CD4-positive, CD25-positive, alpha-beta regulatory T cell (primary cell): ENCODE data around the gene CLIP2. TPM values are rescaled to one million over a fixed set of nuclear protein-coding genes. Genes with fewer than 3 reads are reported as not detected.

ENCODE experiments used
- ATAC-seq, 2 donors: fragments of 150-1000 bp; cut with Tn5 transposase; one replicate each; pipeline ENCODE4 v1.10.0; 2021; ENCODE audit warnings: low read depth in 2 of 2, moderate number of reproducible peaks in 2 of 2, moderate library complexity in 1 of 2
- DNase-seq, 3 donors: peaks; one replicate each; pipeline versions ENCODE4 v3.0.0 to v3.0.0-alpha.2; 2012 to 2022; ENCODE audit warnings: mixed read lengths in 1 of 3
- H3K27ac ChIP-seq: one replicate; pipeline ENCODE4 v1.7.0; 2013; ENCODE audit warnings: mild to moderate bottlenecking, low read length; ENCODE audit not compliant: insufficient read depth, poor library complexity, severe bottlenecking
- H3K27me3 ChIP-seq: one replicate; pipeline ENCODE4 v1.7.0; 2013; ENCODE audit warnings: low read length; ENCODE audit not compliant: control insufficient read depth, insufficient read depth
- H3K36me3 ChIP-seq: one replicate; pipeline ENCODE4 v1.7.0; 2013; ENCODE audit warnings: mild to moderate bottlenecking, low read length, moderate library complexity; ENCODE audit not compliant: control insufficient read depth, insufficient read depth
- H3K4me1 ChIP-seq: 2 replicates; pipeline ENCODE4 v1.7.0; 2013; ENCODE audit warnings: mild to moderate bottlenecking, low read length; ENCODE audit not compliant: insufficient read depth, control insufficient read depth, poor library complexity, severe bottlenecking
- H3K4me3 ChIP-seq: one replicate; pipeline ENCODE4 v1.7.0; 2013; ENCODE audit warnings: low read depth, mild to moderate bottlenecking, low read length, moderate library complexity
- H3K9me3 ChIP-seq, 2 experiments: 1 replicate in 1 of 2; 2 replicates in 1 of 2; pipeline ENCODE4 v1.7.0; 2013; ENCODE audit warnings: low read length in 2 of 2, mild to moderate bottlenecking in 1 of 2, moderate library complexity in 1 of 2; ENCODE audit not compliant: control insufficient read depth in 2 of 2
- H3K27ac Mint-ChIP-seq, 3 donors: one replicate each; pipeline ENCODE4 v1.8.0; 2020 to 2022; ENCODE audit warnings: mild to moderate bottlenecking in 3 of 3, mixed read lengths in 3 of 3, moderate library complexity in 2 of 3
- H3K27me3 Mint-ChIP-seq: one replicate; pipeline ENCODE4 v1.8.0; 2022; ENCODE audit warnings: mild to moderate bottlenecking, mixed read lengths
- H3K36me3 Mint-ChIP-seq: one replicate; pipeline ENCODE4 v1.8.0; 2020; ENCODE audit warnings: mixed read lengths
- H3K4me1 Mint-ChIP-seq, 4 donors: one replicate each; pipeline ENCODE4 v1.8.0; 2020 to 2022; ENCODE audit warnings: mixed read lengths in 4 of 4, mild to moderate bottlenecking in 1 of 4
- H3K4me3 Mint-ChIP-seq, 4 donors: one replicate each; pipeline ENCODE4 v1.8.0; 2020 to 2022; ENCODE audit warnings: mild to moderate bottlenecking in 4 of 4, mixed read lengths in 4 of 4, moderate library complexity in 3 of 4
- H3K9me3 Mint-ChIP-seq, 7 donors: one replicate each; pipeline ENCODE4 v1.8.0; 2020 to 2022; ENCODE audit warnings: mixed read lengths in 7 of 7, mild to moderate bottlenecking in 3 of 7, moderate library complexity in 2 of 7
- polyA plus RNA-seq, 4 donors: library from polyadenylated mRNA; unstranded; fragments of 300-500 nt; fragmentation: Illumina TruSeq; gene quantifications; one replicate each; pipeline ENCODE4 v1.2.3, GENCODE V29; 2021
- total RNA-seq: library from RNA; stranded (reverse); gene quantifications from one replicate; pipeline ENCODE4 v1.2.3, GENCODE V29; 2022

The CLIP2 gene
- total and polyA plus RNA-seq, 5 donors from 2014 or later, result 0.09 to 2.9 (median 0.29) TPM

- H3K27ac Mint-ChIP-seq, result no peak overlapping the region
- peaks cover 0 to 1% (median 0%) of the 10 kb centered on the region in 7 donors for H3K9me3 Mint-ChIP-seq
- peaks cover 0 to 20% (median 3%) of the 10 kb centered on the region in 4 donors for H3K4me1 Mint-ChIP-seq
- Histone ChIP-seq H3K4me1 (peaks cover 11% of the 10 kb centered on the region), H3K36me3 (no peaks in the 10 kb centered on the region), H3K27ac (no peak overlapping the region), H3K27me3 (no peaks in the 10 kb centered on the region), H3K9me3 (no peaks in the 10 kb centered on the region), H3K4me3 (no peak overlapping the region)
- H3K36me3 Mint-ChIP-seq, result no peaks in the 10 kb centered on the region
- H3K27me3 Mint-ChIP-seq, result peaks cover 17% of the 10 kb centered on the region
- DNase-seq (no peak), ATAC-seq (no peak)
- H3K4me3 Mint-ChIP-seq, result no peak overlapping the region
Measured at GRCh38 chr7:74294191-74294998, 5.2 kb downstream of the CLIP2 start.

GRCh38 chr7:74297516-74298233 lies 8.5 kb downstream of the CLIP2 start:
- no peak overlapping the region for H3K4me3 ChIP-seq
- no peak for ATAC-seq
- H3K4me1 Mint-ChIP-seq, result peaks cover 0 to 4% (median 0%) of the 10 kb centered on the region in 4 donors

DNA sequence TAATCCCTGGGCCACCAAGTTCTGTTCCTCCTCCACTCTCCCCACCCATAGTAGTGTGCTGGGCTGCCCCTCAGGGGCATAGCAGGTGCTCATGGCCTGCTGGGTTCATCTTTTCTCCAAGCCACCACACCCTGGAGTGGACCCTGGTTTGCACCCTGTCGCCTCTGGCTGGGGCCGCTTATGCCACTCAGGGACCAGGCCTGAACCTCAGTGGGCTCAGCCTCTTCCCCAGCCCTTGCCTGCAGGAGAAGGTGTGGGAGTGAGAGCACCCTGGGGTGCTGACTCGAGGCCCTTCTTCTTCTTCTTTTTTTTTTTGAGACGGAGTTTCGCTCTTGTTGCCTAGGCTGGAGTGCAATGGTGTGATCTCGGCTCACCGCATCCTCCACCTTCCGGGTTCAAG lies 10.2 kb downstream of the CLIP2 start:
- Histone ChIP-seq H3K27ac (no peak overlapping the region), H3K27me3 (no peaks in the 10 kb centered on the region), H3K4me1 (no peaks in the 10 kb centered on the region), H3K9me3 (no peaks in the 10 kb centered on the region), H3K4me3 (no peak overlapping the region), H3K36me3 (no peaks in the 10 kb centered on the region)
- Mint-ChIP-seq H3K36me3 (no peaks in the 10 kb centered on the region), H3K4me1 (no peaks in the 10 kb centered on the region), H3K27ac (no peak overlapping the region), H3K9me3 (peaks cover 0 to 1% (median 0%) of the 10 kb centered on the region in 7 donors), H3K27me3 (peaks cover 4% of the 10 kb centered on the region), H3K4me3 (no peak overlapping the region)
- no peak for ATAC-seq
- no peak for DNase-seq

More at GRCh38 chr7:74297516-74298233, 8.5 kb downstream of the CLIP2 start:
- H3K9me3 Mint-ChIP-seq, result peaks cover 0 to 1% (median 0%) of the 10 kb centered on the region in 7 donors
- no peaks in the 10 kb centered on the region for H3K9me3 ChIP-seq
- no peaks in the 10 kb centered on the region for H3K36me3 ChIP-seq
- H3K27ac Mint-ChIP-seq, result no peak overlapping the region
- no peaks in the 10 kb centered on the region for H3K36me3 Mint-ChIP-seq
- DNase-seq, result no peak
- H3K27me3 ChIP-seq, result no peaks in the 10 kb centered on the region
- peaks cover 5% of the 10 kb centered on the region for H3K27me3 Mint-ChIP-seq
- no peak overlapping the region for H3K27ac ChIP-seq
- H3K4me1 ChIP-seq, result no peaks in the 10 kb centered on the region
- no peak overlapping the region for H3K4me3 Mint-ChIP-seq

DNA sequence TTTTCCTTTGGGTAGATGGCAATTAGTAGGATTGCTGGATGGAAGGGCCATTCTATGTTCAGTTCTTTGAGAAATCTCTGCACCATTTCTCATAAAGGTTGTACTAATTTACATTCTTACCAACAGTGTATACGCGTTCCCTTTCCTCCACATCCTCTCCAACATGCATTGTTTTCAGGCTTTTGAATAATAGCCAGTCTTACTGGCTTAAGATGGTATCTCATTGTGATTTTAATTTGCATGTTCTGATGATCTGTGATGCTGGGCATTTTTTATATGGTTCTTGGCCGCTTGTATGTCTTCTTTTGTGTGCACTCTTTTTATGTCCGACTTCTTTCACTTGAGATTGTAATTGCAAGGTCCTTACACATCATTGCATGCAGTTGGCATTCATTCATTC lies 11.7 kb downstream of the CLIP2 start:
- no peak overlapping the region for H3K27ac ChIP-seq
- H3K4me3 Mint-ChIP-seq, result no peak overlapping the region
- H3K9me3 ChIP-seq, result no peaks in the 10 kb centered on the region
- H3K9me3 Mint-ChIP-seq, result peaks cover 0 to 1% (median 0%) of the 10 kb centered on the region in 7 donors
- H3K4me1 Mint-ChIP-seq, result no peaks in the 10 kb centered on the region
- ATAC-seq, result no peak
- H3K36me3 Mint-ChIP-seq, result no peaks in the 10 kb centered on the region
- H3K27me3 Mint-ChIP-seq, result peaks cover 4% of the 10 kb centered on the region
- H3K27ac Mint-ChIP-seq, result no peak overlapping the region
- H3K27me3 ChIP-seq, result no peaks in the 10 kb centered on the region
- no peak for DNase-seq
- no peak overlapping the region for H3K4me3 ChIP-seq
- no peaks in the 10 kb centered on the region for H3K4me1 ChIP-seq
- no peaks in the 10 kb centered on the region for H3K36me3 ChIP-seq

DNA sequence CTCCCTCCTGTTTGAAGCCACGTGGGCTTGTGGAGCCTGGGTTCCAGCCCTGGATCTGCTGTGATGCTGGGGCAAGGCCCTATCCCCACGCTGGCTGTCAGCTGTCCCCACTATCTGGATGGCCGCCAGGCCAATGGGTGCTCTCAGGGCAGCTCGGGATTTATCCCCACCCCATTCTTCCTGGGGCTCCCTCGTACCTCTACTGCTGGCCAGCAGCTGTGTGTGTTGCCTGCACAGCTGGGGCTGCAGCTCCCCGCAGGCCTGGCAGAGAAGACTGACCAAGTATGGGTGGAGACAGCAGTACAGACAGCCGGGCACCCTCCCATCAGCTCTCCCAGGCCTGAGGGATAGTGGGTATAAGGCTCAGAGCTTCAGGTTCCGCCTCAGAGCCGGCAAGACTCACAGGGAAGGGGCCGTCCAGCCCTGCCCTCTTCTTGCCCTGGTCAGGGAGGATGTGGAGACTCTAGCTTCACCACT lies 13.6 kb downstream of the CLIP2 start:
- H3K36me3 ChIP-seq, result no peaks in the 10 kb centered on the region
- ATAC-seq (no peak), DNase-seq (no peak)
- H3K9me3 Mint-ChIP-seq, result peaks cover 0 to 1% (median 0%) of the 10 kb centered on the region in 7 donors
- no peak overlapping the region for H3K4me3 ChIP-seq
- no peaks in the 10 kb centered on the region for H3K36me3 Mint-ChIP-seq
- H3K9me3 ChIP-seq, result no peaks in the 10 kb centered on the region
- no peak overlapping the region for H3K4me3 Mint-ChIP-seq
- H3K27me3 ChIP-seq, result no peaks in the 10 kb centered on the region
- no peak overlapping the region for H3K27ac ChIP-seq
- H3K4me1 ChIP-seq, result peaks cover 5% of the 10 kb centered on the region
- peaks cover 0 to 6% (median 0%) of the 10 kb centered on the region in 4 donors for H3K4me1 Mint-ChIP-seq
- H3K27ac Mint-ChIP-seq, result no peak overlapping the region
- H3K27me3 Mint-ChIP-seq, result peaks cover 12% of the 10 kb centered on the region

DNA sequence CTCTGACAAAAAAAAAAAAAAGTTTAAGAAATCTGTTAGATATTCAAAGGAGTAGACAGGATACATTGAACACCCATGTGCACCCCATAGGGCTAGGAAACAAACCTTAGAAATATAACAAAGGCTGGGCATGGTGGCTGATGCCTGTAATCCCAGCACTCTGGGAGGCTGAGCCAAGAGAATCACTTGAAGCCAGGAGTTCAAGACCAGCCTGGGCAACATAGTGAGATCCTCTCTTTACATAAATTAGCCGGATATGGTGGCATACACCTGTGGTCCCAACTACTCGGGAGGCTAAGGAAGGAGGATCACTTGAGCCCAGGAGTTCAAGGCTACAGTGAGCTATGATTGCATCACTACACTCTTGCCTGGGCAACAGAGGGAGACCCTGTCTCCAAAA lies 15.3 kb downstream of the CLIP2 start:
- no peak for ATAC-seq
- no peak overlapping the region for H3K27ac Mint-ChIP-seq

DNA sequence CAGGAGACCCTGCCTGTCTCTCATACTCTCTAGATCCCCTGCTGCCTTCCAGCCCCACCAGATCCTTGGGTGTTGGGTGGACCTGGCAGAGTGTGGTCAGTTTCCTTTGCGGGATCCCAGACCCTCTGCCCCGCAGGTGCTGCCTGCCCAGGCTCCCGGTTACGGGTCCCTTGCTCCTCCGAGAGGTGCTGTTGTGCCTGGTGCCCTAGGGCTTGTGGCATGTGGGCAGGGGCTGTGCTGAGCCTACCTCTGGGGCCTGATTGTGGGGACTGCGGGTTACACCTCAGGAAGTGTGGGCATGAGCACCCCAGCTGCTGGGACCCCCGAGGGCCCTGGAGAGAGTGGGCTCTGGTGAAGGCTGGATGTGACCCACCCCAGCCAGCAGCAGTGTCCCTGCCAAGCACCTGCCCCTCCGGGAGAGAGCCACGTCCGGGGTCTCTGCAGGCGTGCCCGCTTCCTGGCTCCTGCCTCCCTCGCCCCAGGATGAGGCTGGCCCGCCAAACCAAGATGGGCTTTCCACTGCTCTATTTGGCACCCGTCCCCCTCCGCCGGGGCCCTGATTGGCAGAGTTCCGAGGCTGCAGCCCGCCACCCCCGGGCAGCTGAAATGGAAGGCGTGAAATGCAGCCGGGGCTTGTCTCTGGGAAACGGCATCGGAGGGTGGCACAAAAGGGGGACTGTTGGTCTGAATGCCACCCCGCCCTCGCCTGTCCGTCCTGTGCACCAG lies 17.0 kb downstream of the CLIP2 start:
- ATAC-seq, result no peak
- peaks cover 5% of the 10 kb centered on the region for H3K4me1 ChIP-seq
- H3K9me3 ChIP-seq, result no peaks in the 10 kb centered on the region
- H3K27ac Mint-ChIP-seq, result no peak overlapping the region
- no peak overlapping the region for H3K4me3 ChIP-seq
- peaks cover 0 to 8% (median 0%) of the 10 kb centered on the region in 4 donors for H3K4me1 Mint-ChIP-seq
- H3K36me3 Mint-ChIP-seq, result no peaks in the 10 kb centered on the region
- H3K4me3 Mint-ChIP-seq, result no peak overlapping the region
- peaks cover 14% of the 10 kb centered on the region for H3K27me3 Mint-ChIP-seq
- no peaks in the 10 kb centered on the region for H3K9me3 Mint-ChIP-seq
- no peaks in the 10 kb centered on the region for H3K36me3 ChIP-seq
- no peak overlapping the region for H3K27ac ChIP-seq
- DNase-seq, result no peak
- no peaks in the 10 kb centered on the region for H3K27me3 ChIP-seq

More for the DNA sequence above, 15.3 kb downstream of the CLIP2 start:
- H3K27me3 ChIP-seq, result no peaks in the 10 kb centered on the region
- H3K4me1 ChIP-seq, result peaks cover 5% of the 10 kb centered on the region
- DNase-seq, result no peak
- no peaks in the 10 kb centered on the region for H3K36me3 ChIP-seq
- Mint-ChIP-seq H3K27me3 (peaks cover 14% of the 10 kb centered on the region), H3K9me3 (no peaks in the 10 kb centered on the region), H3K4me3 (no peak overlapping the region), H3K36me3 (no peaks in the 10 kb centered on the region), H3K4me1 (peaks cover 0 to 8% (median 0%) of the 10 kb centered on the region in 4 donors)
- H3K9me3 ChIP-seq, result no peaks in the 10 kb centered on the region
- H3K4me3 ChIP-seq, result no peak overlapping the region
- H3K27ac ChIP-seq, result no peak overlapping the region
